ENCODE results near the gene NHSL2. TPM values are rescaled to one million over a fixed set of nuclear protein-coding genes. Genes with fewer than 3 reads are reported as not detected.

NHSL2 gene
- polyA plus RNA-seq, 1 of the 3 experiments (the other 2 are of a cell fraction): 0.61 TPM

GRCh38 chrX:71949844-71950445 lies 39.3 kb downstream of the NHSL2 start:
- DNase-seq: no peak
- no peaks in the 10 kb centered on the region; a peak in 1 of 4 replicates for H3K4me1 ChIP-seq (ENCODE audit: control insufficient read depth in 1 of 2, insufficient read depth in 2 of 2, low read depth in 1 of 2, low read length in 1 of 2)
- TF ChIP-seq EZH2phosphoT487 (IDR thresholded peaks at IDR 0.05; ENCODE audit: borderline replicate concordance, low read depth): no peak
- no peak for TF ChIP-seq PBX3 (IDR thresholded peaks at IDR 0.05)
- no peak for TF ChIP-seq SIN3A (IDR thresholded peaks at IDR 0.05; ENCODE audit: borderline replicate concordance, low read depth, low read length)
- TF ChIP-seq ELF1 (IDR thresholded peaks at IDR 0.05): no peak
- no peak for TF ChIP-seq FOSL2 (IDR thresholded peaks at IDR 0.05; ENCODE audit: borderline replicate concordance, low read depth)
- TF ChIP-seq, protein P1, sequence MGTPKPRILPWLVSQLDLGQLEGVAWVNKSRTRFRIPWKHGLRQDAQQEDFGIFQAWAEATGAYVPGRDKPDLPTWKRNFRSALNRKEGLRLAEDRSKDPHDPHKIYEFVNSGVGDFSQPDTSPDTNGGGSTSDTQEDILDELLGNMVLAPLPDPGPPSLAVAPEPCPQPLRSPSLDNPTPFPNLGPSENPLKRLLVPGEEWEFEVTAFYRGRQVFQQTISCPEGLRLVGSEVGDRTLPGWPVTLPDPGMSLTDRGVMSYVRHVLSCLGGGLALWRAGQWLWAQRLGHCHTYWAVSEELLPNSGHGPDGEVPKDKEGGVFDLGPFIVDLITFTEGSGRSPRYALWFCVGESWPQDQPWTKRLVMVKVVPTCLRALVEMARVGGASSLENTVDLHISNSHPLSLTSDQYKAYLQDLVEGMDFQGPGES (IDR thresholded peaks at IDR 0.05; ENCODE audit: low read depth, low read length): no peak
- TF ChIP-seq FOXM1 (IDR thresholded peaks at IDR 0.05; ENCODE audit: low read depth): no peak
- no peak for TF ChIP-seq YY1 (IDR thresholded peaks at IDR 0.05; ENCODE audit: low read depth)
- H3K27me3 ChIP-seq (ENCODE audit: insufficient read depth): peaks cover 19% of the 10 kb centered on the region
- no peak overlapping the region for H3K9ac ChIP-seq
- no peak overlapping the region for H3K4me3 ChIP-seq (ENCODE audit: low read depth in 2 of 2, low read length in 1 of 2)
- H3K79me2 ChIP-seq (ENCODE audit: insufficient read depth): no peaks in the 10 kb centered on the region
- no peaks in the 10 kb centered on the region for H3F3A ChIP-seq (replicated peaks; ENCODE audit: insufficient read depth)
- 43% methylated on average over 8 of the region's 10 CpGs for WGBS (ENCODE audit: low lambda C conversion rate)
- H3K9me2 ChIP-seq: no peaks in the 10 kb centered on the region
- no peak overlapping the region for H3K4me2 ChIP-seq
- ChIA-PET POLR2A (no interaction called here), CTCF (interaction anchor here (2.1 kb wide), 1 partner anchor 23 kb away, joined by 5 read pairs; no protein-coding TSS in a partner anchor)
- no peaks in the 10 kb centered on the region for H4K20me1 ChIP-seq (ENCODE audit: insufficient read depth)
- H3K27ac ChIP-seq (ENCODE audit: low read depth in 2 of 2, low read length in 1 of 2): no peak overlapping the region
- H3K9me3 ChIP-seq: no peaks in the 10 kb centered on the region
- H2AFZ ChIP-seq (ENCODE audit: low read depth): no peak overlapping the region
- no peaks in the 10 kb centered on the region for H3K36me3 ChIP-seq (replicated peaks in 1 of 2; ENCODE audit: control insufficient read depth in 1 of 2, insufficient read depth in 2 of 2, low read length in 1 of 2)

DNA sequence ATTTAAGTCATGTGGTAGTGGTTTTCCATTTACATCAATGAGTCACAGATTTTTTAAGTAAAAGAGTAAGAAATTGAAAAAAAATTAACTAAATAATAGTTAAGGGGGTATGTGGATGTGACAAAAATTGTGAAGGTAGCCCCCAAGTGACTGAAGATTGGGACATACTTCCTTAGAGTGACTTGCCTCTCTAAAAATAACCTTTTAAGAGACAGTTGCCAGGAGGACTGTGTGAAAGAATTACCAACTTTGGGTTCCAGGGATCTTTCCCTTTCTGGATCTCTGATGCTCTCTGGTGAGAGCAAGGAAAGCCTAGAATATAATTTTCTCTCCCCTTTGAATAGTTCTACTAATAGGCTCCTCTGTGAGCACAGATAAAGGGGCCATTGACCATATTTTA lies 42.7 kb downstream of the NHSL2 start:
- DNase-seq: no peak
- TF ChIP-seq EZH2phosphoT487 (IDR thresholded peaks at IDR 0.05; ENCODE audit: borderline replicate concordance, low read depth) (no peak), RCOR1 (IDR thresholded peaks at IDR 0.05; ENCODE audit: low read length) (no peak), ZBTB33 (IDR thresholded peaks at IDR 0.05; ENCODE audit: borderline replicate concordance, low read depth) (no peak), TAF1 (IDR thresholded peaks at IDR 0.05; ENCODE audit: borderline replicate concordance, low read depth, low read length) (no peak), MEF2A (IDR thresholded peaks at IDR 0.05; ENCODE audit: borderline replicate concordance, low read depth) (no peak), EP300 (IDR thresholded peaks at IDR 0.05; ENCODE audit: borderline replicate concordance in 1 of 2, low read depth in 1 of 2, low read length in 1 of 2) (no peak), FOXM1 (IDR thresholded peaks at IDR 0.05; ENCODE audit: low read depth) (no peak), NFIC (IDR thresholded peaks at IDR 0.05; ENCODE audit: borderline replicate concordance) (no peak), TCF12 (IDR thresholded peaks at IDR 0.05) (no peak)
- TF ChIP-seq, protein P2, sequence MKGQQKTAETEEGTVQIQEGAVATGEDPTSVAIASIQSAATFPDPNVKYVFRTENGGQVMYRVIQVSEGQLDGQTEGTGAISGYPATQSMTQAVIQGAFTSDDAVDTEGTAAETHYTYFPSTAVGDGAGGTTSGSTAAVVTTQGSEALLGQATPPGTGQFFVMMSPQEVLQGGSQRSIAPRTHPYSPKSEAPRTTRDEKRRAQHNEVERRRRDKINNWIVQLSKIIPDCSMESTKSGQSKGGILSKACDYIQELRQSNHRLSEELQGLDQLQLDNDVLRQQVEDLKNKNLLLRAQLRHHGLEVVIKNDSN (IDR thresholded peaks at IDR 0.05; ENCODE audit: borderline replicate concordance, low read depth): no peak
- Histone ChIP-seq H2AFZ (ENCODE audit: low read depth) (no peak overlapping the region), H3K4me2 (no peak overlapping the region), H3K9me3 (no peaks in the 10 kb centered on the region), H3K27me3 (ENCODE audit: insufficient read depth) (peaks cover 13% of the 10 kb centered on the region), H4K20me1 (ENCODE audit: insufficient read depth) (no peaks in the 10 kb centered on the region), H3K9ac (no peak overlapping the region), H3K79me2 (ENCODE audit: insufficient read depth) (no peaks in the 10 kb centered on the region), H3F3A (replicated peaks; ENCODE audit: insufficient read depth) (no peaks in the 10 kb centered on the region), H3K36me3 (replicated peaks in 1 of 2; ENCODE audit: control insufficient read depth in 1 of 2, insufficient read depth in 2 of 2, low read length in 1 of 2) (no peaks in the 10 kb centered on the region), H3K4me1 (ENCODE audit: control insufficient read depth in 1 of 2, insufficient read depth in 2 of 2, low read depth in 1 of 2, low read length in 1 of 2) (no peaks in the 10 kb centered on the region; a peak in 1 of 4 replicates), H3K27ac (ENCODE audit: low read depth in 2 of 2, low read length in 1 of 2) (no peak overlapping the region), H3K4me3 (ENCODE audit: low read depth in 2 of 2, low read length in 1 of 2) (no peak overlapping the region), H3K9me2 (no peaks in the 10 kb centered on the region)
- CTCF ChIA-PET: no interaction called here
- POLR2A ChIA-PET: no interaction called here
